GM12878 (cell line): ENCODE data around the gene CTBP1. TPM values are rescaled to one million over a fixed set of nuclear protein-coding genes. Genes with fewer than 3 reads are reported as not detected.

Experiments used
- ATAC-seq: fragments of 200-7000 bp; cut with Tn5 transposase; 3 replicates; pipeline ENCODE4 v1.9.1; 2020; ENCODE audit warnings: mild to moderate bottlenecking, moderate library complexity
- BruUV-seq: library from RNA; stranded (reverse); fragments of 400-500 nt; replicated peaks from 2 replicates; lab custom pipeline; 2021; lab: Mats Ljungman, UMichigan
- CTCF ChIA-PET: fragments of 300-600 bp; sonication (Branson Sonifier 250); formaldehyde crosslinking; extraction: SDS; loops from one replicate; lab custom pipeline; 2021; ENCODE audit warnings: inconsistent platforms; lab: Yijun Ruan, JAX
- POLR2A ChIA-PET: fragments of 350-600 bp; formaldehyde crosslinking; extraction: SDS; loops from one replicate; lab custom pipeline; 2021; ENCODE audit warnings: inconsistent platforms; lab: Charles Lee
- RAD21 ChIA-PET: fragments of 300-600 bp; sonication (Branson Sonifier 250); formaldehyde crosslinking; loops from one replicate; lab custom pipeline; 2023; ENCODE audit warnings: antibody characterized with exemption; ENCODE audit not compliant: unreplicated experiment; lab: Charles Lee
- SMC1A ChIA-PET: fragments of 300-600 bp; sonication (Branson Sonifier 250); formaldehyde crosslinking; loops from one replicate; lab custom pipeline; 2023; ENCODE audit not compliant: unreplicated experiment, uncharacterized antibody; lab: Charles Lee
- DNase-seq: peaks from one replicate; pipeline ENCODE4 v3.0.0-alpha.2; 2011; ENCODE audit warnings: low read depth, low spot score
- FAIRE-seq: peaks from 3 replicates; lab custom pipeline; 2011; peaks lifted over from hg19 to GRCh38; lab: Jason Lieb, UNC
- H2AFZ ChIP-seq: 2 replicates; pipeline ENCODE4 v1.6.0; 2011; ENCODE audit warnings: low read depth, low read length, control low read depth; ENCODE audit not compliant: control insufficient read depth
- H3K27ac ChIP-seq: 2 replicates; pipeline ENCODE4 v1.5.1; 2011; ENCODE audit warnings: control low read depth; ENCODE audit not compliant: control insufficient read depth, insufficient read depth
- H3K27me3 ChIP-seq, 2 experiments: replicated peaks in 1 of 2; 2 replicates each; pipeline versions ENCODE4 v1.6.0 to v1.6.1; 2011; ENCODE audit warnings: low read length in 1 of 2; ENCODE audit not compliant: control insufficient read depth in 2 of 2, insufficient read depth in 2 of 2
- H3K36me3 ChIP-seq, 2 experiments: 2 replicates each; pipeline ENCODE4 v1.5.1; 2011; ENCODE audit warnings: low read length in 1 of 2; ENCODE audit not compliant: control insufficient read depth in 2 of 2, insufficient read depth in 2 of 2
- H3K4me1 ChIP-seq: 2 replicates; pipeline ENCODE4 v1.6.1; 2011; ENCODE audit warnings: mild to moderate bottlenecking, low read length, moderate library complexity, mixed read lengths; ENCODE audit not compliant: control insufficient read depth, insufficient read depth
- H3K4me2 ChIP-seq: 2 replicates; pipeline ENCODE4 v1.6.0; 2011; ENCODE audit warnings: control low read depth; ENCODE audit not compliant: control insufficient read depth, insufficient read depth
- H3K4me3 ChIP-seq: fragments of 200-600 bp; sonication (generic); 2 replicates; pipeline ENCODE4 v1.5.1; 2016
- H3K79me2 ChIP-seq: 2 replicates; pipeline ENCODE4 v1.6.0; 2011; ENCODE audit warnings: low read length; ENCODE audit not compliant: control insufficient read depth, insufficient read depth
- H3K9ac ChIP-seq: 2 replicates; pipeline ENCODE4 v1.8.0; 2011; ENCODE audit warnings: low read length, control low read depth, mixed read lengths; ENCODE audit not compliant: control insufficient read depth, insufficient read depth
- H3K9me3 ChIP-seq: replicated peaks from 3 replicates; pipeline ENCODE4 v1.5.1; 2011; ENCODE audit warnings: mild to moderate bottlenecking, low read length; ENCODE audit not compliant: control insufficient read depth, insufficient read depth
- H4K20me1 ChIP-seq: 2 replicates; pipeline ENCODE4 v1.6.0; 2011; ENCODE audit not compliant: control insufficient read depth, insufficient read depth
- FOS ChIP-seq: IDR thresholded peaks from 3 replicates; pipeline ENCODE4 v1.6.1; 2011; ENCODE audit warnings: borderline replicate concordance; ENCODE audit not compliant: insufficient read length; ENCODE audit errors: extremely low read depth
- MAX ChIP-seq: IDR thresholded peaks from 2 replicates; pipeline ENCODE4 v1.6.1; 2012; ENCODE audit warnings: low read depth, low read length, improper control_type of control experiment
- MXI1 ChIP-seq: fragments of 150-350 bp; IDR thresholded peaks from 2 replicates; pipeline ENCODE4 v1.6.1; 2011; ENCODE audit warnings: low read depth, mild to moderate bottlenecking, inconsistent platforms, low read length, improper control_type of control experiment
- RELA ChIP-seq: fragments of 450-650 bp; IDR thresholded peaks from 2 replicates; pipeline ENCODE4 v1.8.0; 2014; ENCODE audit warnings: borderline replicate concordance; ENCODE audit not compliant: partially characterized antibody
- ZNF24 ChIP-seq: fragments of 450-650 bp; IDR thresholded peaks from 2 replicates; pipeline ENCODE4 v1.6.1; 2017; ENCODE audit warnings: antibody characterized with exemption, mild to moderate bottlenecking
- WGBS: methylation state at CpG from one replicate; pipeline ENCODE4 v1.1.6; 2016; ENCODE audit warnings: low lambda C conversion rate; ENCODE audit not compliant: insufficient replicate concordance, insufficient coverage; ENCODE audit errors: missing lambda C conversion rate; 5-methylcytosine and 5-hydroxymethylcytosine counted together
- in situ Hi-C: fragments of 300-500 bp; cut with MboI; formaldehyde crosslinking; loops from 9 replicates; pipeline ENCODE4 v1.14.3; 2018; ENCODE audit warnings: mixed read lengths
- intact Hi-C: fragments of 100-400 bp; cut with micrococcal nuclease; formaldehyde crosslinking; loops from one replicate; pipeline ENCODE4 v1.14.2; 2022; ENCODE audit not compliant: unreplicated experiment
- polyA plus RNA-seq, 11 experiments: library from polyadenylated mRNA; depleted of rRNA in 4 of 11; unstranded in 6 of 11; stranded (reverse) in 5 of 11; fragments of >200 nt; fragmentation: Nextera tagmentation in 4 of 11; fragmentation: Illumina TruSeq in 1 of 11; extraction: Ambion mirVana in 4 of 11; extraction: Trizol in 1 of 11; gene quantifications; 1 replicate in 1 of 11; 2 replicates in 10 of 11; pipeline versions ENCODE4 v1.2.1 to v1.2.3, GENCODE V29; 2011 to 2016; ENCODE audit warnings: inconsistent platforms in 2 of 11, missing spikeins in 2 of 11, low read depth in 1 of 11
- total RNA-seq, 4 experiments: library from RNA; depleted of rRNA in 3 of 4; stranded (reverse); fragments of >200 nt in 3 of 4; fragmentation: Illumina TruSeq in 1 of 4; extraction: Trizol in 1 of 4; gene quantifications; 2 replicates each; pipeline versions ENCODE4 v1.2.1 to v1.2.3, GENCODE V29; 2013 to 2021
- TF ChIP-seq, protein P1 (sequence below): fragments of 450-650 bp; formaldehyde crosslinking; IDR thresholded peaks from 2 replicates; pipeline ENCODE4 v1.5.0; 2022; ENCODE audit warnings: mild to moderate bottlenecking, missing genetic modification characterization
- TF ChIP-seq, protein P2 (sequence below): IDR thresholded peaks from 2 replicates; pipeline ENCODE4 v1.6.1; 2011; ENCODE audit warnings: low read depth, low read length, improper control_type of control experiment, borderline replicate concordance
- TF ChIP-seq, protein P3 (sequence below): fragments of 450-650 bp; IDR thresholded peaks from 2 replicates; pipeline ENCODE4 v1.6.1; 2016; ENCODE audit warnings: mild to moderate bottlenecking

Gene CTBP1
- total and polyA plus RNA-seq, 10 of the 15 experiments (the other 5 are each of a cell fraction or from before 2014, with no cell fraction given) = 7.4 to 182 (median 63.1) TPM

- TF ChIP-seq, protein P1, sequence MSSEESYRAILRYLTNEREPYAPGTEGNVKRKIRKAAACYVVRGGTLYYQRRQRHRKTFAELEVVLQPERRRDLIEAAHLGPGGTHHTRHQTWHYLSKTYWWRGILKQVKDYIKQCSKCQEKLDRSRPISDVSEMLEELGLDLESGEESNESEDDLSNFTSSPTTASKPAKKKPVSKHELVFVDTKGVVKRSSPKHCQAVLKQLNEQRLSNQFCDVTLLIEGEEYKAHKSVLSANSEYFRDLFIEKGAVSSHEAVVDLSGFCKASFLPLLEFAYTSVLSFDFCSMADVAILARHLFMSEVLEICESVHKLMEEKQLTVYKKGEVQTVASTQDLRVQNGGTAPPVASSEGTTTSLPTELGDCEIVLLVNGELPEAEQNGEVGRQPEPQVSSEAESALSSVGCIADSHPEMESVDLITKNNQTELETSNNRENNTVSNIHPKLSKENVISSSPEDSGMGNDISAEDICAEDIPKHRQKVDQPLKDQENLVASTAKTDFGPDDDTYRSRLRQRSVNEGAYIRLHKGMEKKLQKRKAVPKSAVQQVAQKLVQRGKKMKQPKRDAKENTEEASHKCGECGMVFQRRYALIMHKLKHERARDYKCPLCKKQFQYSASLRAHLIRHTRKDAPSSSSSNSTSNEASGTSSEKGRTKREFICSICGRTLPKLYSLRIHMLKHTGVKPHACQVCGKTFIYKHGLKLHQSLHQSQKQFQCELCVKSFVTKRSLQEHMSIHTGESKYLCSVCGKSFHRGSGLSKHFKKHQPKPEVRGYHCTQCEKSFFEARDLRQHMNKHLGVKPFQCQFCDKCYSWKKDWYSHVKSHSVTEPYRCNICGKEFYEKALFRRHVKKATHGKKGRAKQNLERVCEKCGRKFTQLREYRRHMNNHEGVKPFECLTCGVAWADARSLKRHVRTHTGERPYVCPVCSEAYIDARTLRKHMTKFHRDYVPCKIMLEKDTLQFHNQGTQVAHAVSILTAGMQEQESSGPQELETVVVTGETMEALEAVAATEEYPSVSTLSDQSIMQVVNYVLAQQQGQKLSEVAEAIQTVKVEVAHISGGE (CRISPR knock-in tag) = no peak
- no peak for TF ChIP-seq FOS
- TF ChIP-seq RELA = no peak
- no peak for TF ChIP-seq MXI1
- no peak for TF ChIP-seq MAX
Observed at GRCh38 chr4:1245481-1246051, 3.4 kb downstream of the CTBP1 start (continued).

- DNase-seq (no peak), FAIRE-seq (no peak), ATAC-seq (no peak)
- no peak overlapping the region for H2AFZ ChIP-seq
- H3K27me3 ChIP-seq = no peaks in the 10 kb centered on the region
- TF ChIP-seq ZNF24 = no peak
- TF ChIP-seq, protein P2, sequence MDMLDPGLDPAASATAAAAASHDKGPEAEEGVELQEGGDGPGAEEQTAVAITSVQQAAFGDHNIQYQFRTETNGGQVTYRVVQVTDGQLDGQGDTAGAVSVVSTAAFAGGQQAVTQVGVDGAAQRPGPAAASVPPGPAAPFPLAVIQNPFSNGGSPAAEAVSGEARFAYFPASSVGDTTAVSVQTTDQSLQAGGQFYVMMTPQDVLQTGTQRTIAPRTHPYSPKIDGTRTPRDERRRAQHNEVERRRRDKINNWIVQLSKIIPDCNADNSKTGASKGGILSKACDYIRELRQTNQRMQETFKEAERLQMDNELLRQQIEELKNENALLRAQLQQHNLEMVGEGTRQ = no peak
- TF ChIP-seq, protein P3, sequence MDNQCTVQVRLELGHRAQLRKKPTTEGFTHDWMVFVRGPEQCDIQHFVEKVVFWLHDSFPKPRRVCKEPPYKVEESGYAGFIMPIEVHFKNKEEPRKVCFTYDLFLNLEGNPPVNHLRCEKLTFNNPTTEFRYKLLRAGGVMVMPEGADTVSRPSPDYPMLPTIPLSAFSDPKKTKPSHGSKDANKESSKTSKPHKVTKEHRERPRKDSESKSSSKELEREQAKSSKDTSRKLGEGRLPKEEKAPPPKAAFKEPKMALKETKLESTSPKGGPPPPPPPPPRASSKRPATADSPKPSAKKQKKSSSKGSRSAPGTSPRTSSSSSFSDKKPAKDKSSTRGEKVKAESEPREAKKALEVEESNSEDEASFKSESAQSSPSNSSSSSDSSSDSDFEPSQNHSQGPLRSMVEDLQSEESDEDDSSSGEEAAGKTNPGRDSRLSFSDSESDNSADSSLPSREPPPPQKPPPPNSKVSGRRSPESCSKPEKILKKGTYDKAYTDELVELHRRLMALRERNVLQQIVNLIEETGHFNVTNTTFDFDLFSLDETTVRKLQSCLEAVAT = 0 out of 2 replicates have a peak, but pooled peaks have one; percentile 26
- no TSS peak for BruUV-seq
- no peak overlapping the region for H3K27ac ChIP-seq
- WGBS = 93% methylated on average over 17 of the region's 19 CpGs
- H3K4me2 ChIP-seq = peak overlapping the region; percentile 98
- ChIA-PET SMC1A (interaction anchor here (1.9 kb wide), 1 partner anchor 26 kb away, joined by 5 read pairs; no protein-coding TSS in a partner anchor), POLR2A (no interaction called here), RAD21 (no interaction called here), CTCF (no interaction called here)
- peaks cover 7% of the 10 kb centered on the region; the same call in 1 of the 2 replicates for H4K20me1 ChIP-seq
- H3K4me1 ChIP-seq = peaks cover 16% of the 10 kb centered on the region
- H3K79me2 ChIP-seq = peaks cover 69% of the 10 kb centered on the region
- H3K4me3 ChIP-seq = no peak overlapping the region
- in situ Hi-C loops = no loop called here
- no peaks in the 10 kb centered on the region for H3K9me3 ChIP-seq
- peaks cover 4 to 16% of the 10 kb centered on the region in 2 experiments; a peak in 3 of 4 replicates for H3K36me3 ChIP-seq
- no peak overlapping the region for H3K9ac ChIP-seq
- intact Hi-C loops = loop anchor here (5.0 kb wide), 3 partner anchors 43 to 113 kb away; no protein-coding TSS in a partner anchor
Observed at GRCh38 chr4:1244978-1245471, 3.9 kb downstream of the CTBP1 start.
